Amniotic epithelial cell (primary cell): ENCODE measurements around the gene TJP2.

Source experiments
- DNase-seq: peaks from one replicate; pipeline ENCODE4 v3.0.0-alpha.2; 2010; ENCODE audit warnings: low read depth

The TJP2 gene

GRCh38 chr9:69234683-69235082, 60.6 kb downstream of the TJP2 start:
- DNase-seq, result no peak

- no peak for DNase-seq
Measured at GRCh38 chr9:69236188-69236587, 62.1 kb downstream of the TJP2 start.

GRCh38 chr9:69237702-69238295, 63.7 kb downstream of the TJP2 start:
- DNase-seq, result no peak

GRCh38 chr9:69243116-69243515, 69.0 kb downstream of the TJP2 start:
- no peak for DNase-seq

- no peak for DNase-seq
Measured at GRCh38 chr9:69246629-69247028, 72.6 kb downstream of the TJP2 start.

- DNase-seq, result no peak
Measured at GRCh38 chr9:69248005-69248404, 73.9 kb downstream of the TJP2 start.

GRCh38 chr9:69249337-69249736, 75.3 kb downstream of the TJP2 start:
- DNase-seq, result no peak

- no peak for DNase-seq
Measured at GRCh38 chr9:69250681-69251080, 76.6 kb downstream of the TJP2 start.

- DNase-seq, result no peak
Measured at GRCh38 chr9:69252436-69252835, 78.4 kb downstream of the TJP2 start.

GRCh38 chr9:69253057-69253456, 79.0 kb downstream of the TJP2 start:
- peak; percentile 5 for DNase-seq

GRCh38 chr9:69254223-69254622, 80.1 kb downstream of the TJP2 start:
- DNase-seq, result no peak

GRCh38 chr9:69255591-69255990, 81.5 kb downstream of the TJP2 start:
- no peak for DNase-seq

GRCh38 chr9:69258551-69258950, 84.5 kb downstream of the TJP2 start:
- no peak for DNase-seq

GRCh38 chr9:69260161-69260560, 86.1 kb downstream of the TJP2 start:
- DNase-seq, result no peak

GRCh38 chr9:69261636-69262035, 87.6 kb downstream of the TJP2 start:
- DNase-seq, result no peak

GRCh38 chr9:69264526-69264925, 90.4 kb downstream of the TJP2 start:
- DNase-seq, result no peak

- DNase-seq, result no peak
Measured at GRCh38 chr9:69265891-69266290, 91.8 kb downstream of the TJP2 start.

GRCh38 chr9:69272212-69272611, 98.1 kb downstream of the TJP2 start:
- DNase-seq, result no peak

GRCh38 chr9:69273161-69273560, 99.1 kb downstream of the TJP2 start:
- DNase-seq, result no peak

GRCh38 chr9:69276775-69277174, 102.7 kb downstream of the TJP2 start:
- DNase-seq, result no peak

GRCh38 chr9:69279084-69279731, 105.1 kb downstream of the TJP2 start:
- DNase-seq, result no peak

- DNase-seq, result no peak
Measured at GRCh38 chr9:69279733-69280132, 105.7 kb downstream of the TJP2 start.

GRCh38 chr9:69283003-69283402, 108.9 kb downstream of the TJP2 start:
- no peak for DNase-seq

- DNase-seq, result no peak
Measured at GRCh38 chr9:69292078-69292477, 118.0 kb downstream of the TJP2 start.
